B cell (primary cell): ENCODE data around the gene WBP4. TPM values are rescaled to one million over a fixed set of nuclear protein-coding genes. Genes with fewer than 3 reads are reported as not detected.
"Not testable (repeated sequence)": the region's sequence is repeated elsewhere in the genome, so short reads cannot be mapped to it uniquely, and the experiment has no call there.

Experiments used
- ATAC-seq: fragments of 200-7000 bp; cut with Tn5 transposase; one replicate; pipeline ENCODE4 v1.10.0; 2021; ENCODE audit warnings: low read depth, mild to moderate bottlenecking, moderate number of reproducible peaks, moderate library complexity
- CTCF ChIA-PET: fragments of 350-600 bp; sonication (Branson Sonifier 250); formaldehyde crosslinking; loops from one replicate; lab custom pipeline; 2021; ENCODE audit warnings: antibody characterized with exemption, inconsistent platforms; lab: Charles Lee
- POLR2A ChIA-PET: fragments of 350-600 bp; sonication (Branson Sonifier 250); formaldehyde crosslinking; loops from one replicate; lab custom pipeline; 2021; ENCODE audit warnings: antibody characterized with exemption; lab: Charles Lee
- DNase-seq: peaks from one replicate; pipeline ENCODE4 v3.0.0; 2013
- H2AFZ ChIP-seq: 2 replicates; pipeline ENCODE4 v1.6.1; 2012; ENCODE audit warnings: mild to moderate bottlenecking, low read depth, low read length; ENCODE audit not compliant: insufficient read depth, poor library complexity, severe bottlenecking
- H3K27ac ChIP-seq, 2 donors: 1 replicate in 1 of 2; 2 replicates in 1 of 2; pipeline ENCODE4 v1.5.1; 2012 to 2013; ENCODE audit warnings: low read length in 2 of 2, mild to moderate bottlenecking in 2 of 2, moderate library complexity in 1 of 2
- H3K27me3 ChIP-seq, 4 experiments: fragments of 200-600 bp in 1 of 4; sonication (generic) in 1 of 4; replicated peaks in 1 of 4; 1 replicate in 2 of 4; 2 replicates in 2 of 4; pipeline versions ENCODE4 v1.6.1 to v1.7.0; 2013 to 2016; ENCODE audit warnings: low read length in 3 of 4, mild to moderate bottlenecking in 2 of 4, mixed read lengths in 1 of 4, moderate library complexity in 1 of 4; ENCODE audit not compliant: insufficient read depth in 4 of 4, control insufficient read depth in 3 of 4; ENCODE audit errors: control extremely low read depth in 1 of 4
- H3K36me3 ChIP-seq, 2 experiments: replicated peaks in 1 of 2; 1 replicate in 1 of 2; 2 replicates in 1 of 2; pipeline versions ENCODE4 v1.6.1 to v1.7.1; 2013; ENCODE audit warnings: low read length in 1 of 2; ENCODE audit not compliant: insufficient read depth in 2 of 2, control insufficient read depth in 1 of 2; ENCODE audit errors: control extremely low read depth in 1 of 2, extremely low read depth in 1 of 2
- H3K4me1 ChIP-seq, 2 donors: fragments of 200-600 bp in 1 of 2; sonication (generic) in 1 of 2; 1 replicate in 1 of 2; 2 replicates in 1 of 2; pipeline versions ENCODE4 v1.5.1 to v1.6.1; 2013 to 2017; ENCODE audit warnings: low read length in 2 of 2; ENCODE audit not compliant: control insufficient read depth in 2 of 2, insufficient read depth in 2 of 2
- H3K4me2 ChIP-seq: replicated peaks from 2 replicates; pipeline ENCODE3; 2012; ENCODE audit warnings: mild to moderate bottlenecking, low read depth, low read length; ENCODE audit not compliant: poor library complexity, severe bottlenecking
- H3K4me3 ChIP-seq, 5 experiments: fragments of 200-600 bp in 1 of 5; sonication (generic) in 1 of 5; 1 replicate in 3 of 5; 2 replicates in 2 of 5; pipeline versions ENCODE4 v1.5.1 to v1.7.0; 2011 to 2016; ENCODE audit warnings: low read length in 4 of 5, mild to moderate bottlenecking in 4 of 5, low read depth in 2 of 5, control low read depth in 1 of 5, moderate library complexity in 1 of 5; ENCODE audit not compliant: insufficient read depth in 1 of 5; ENCODE audit errors: control extremely low read depth in 1 of 5, extremely low read depth in 1 of 5
- H3K79me2 ChIP-seq: fragments of 200-600 bp; sonication (generic); one replicate; pipeline ENCODE4 v1.6.0; 2016; ENCODE audit warnings: low read length; ENCODE audit not compliant: control insufficient read depth, insufficient read depth
- H3K9ac ChIP-seq: fragments of 200-600 bp; sonication (generic); 2 replicates; pipeline ENCODE4 v1.6.1; 2017; ENCODE audit warnings: mild to moderate bottlenecking, low read length, moderate library complexity
- H3K9me3 ChIP-seq, 3 donors: one replicate each; pipeline versions ENCODE4 v1.6.1 to v1.7.1; 2013; ENCODE audit warnings: low read length in 2 of 3; ENCODE audit not compliant: control insufficient read depth in 2 of 3, insufficient read depth in 1 of 3; ENCODE audit errors: control extremely low read depth in 1 of 3
- H4K20me1 ChIP-seq: 2 replicates; pipeline ENCODE4 v1.6.0; 2012; ENCODE audit warnings: mild to moderate bottlenecking, low read length; ENCODE audit not compliant: insufficient read depth, control insufficient read depth, poor library complexity, severe bottlenecking
- H3K27ac Mint-ChIP-seq: one replicate; pipeline ENCODE4 v1.8.0; 2021; ENCODE audit warnings: mixed read lengths
- H3K27me3 Mint-ChIP-seq: one replicate; pipeline ENCODE4 v1.8.0; 2021; ENCODE audit warnings: mixed read lengths
- H3K4me1 Mint-ChIP-seq: one replicate; pipeline ENCODE4 v1.8.0; 2021; ENCODE audit warnings: mixed read lengths
- H3K4me3 Mint-ChIP-seq: one replicate; pipeline ENCODE4 v1.8.0; 2021; ENCODE audit warnings: mixed read lengths
- H3K9me3 Mint-ChIP-seq: one replicate; pipeline ENCODE4 v1.8.0; 2022; ENCODE audit warnings: mixed read lengths; ENCODE audit not compliant: insufficient read depth
- EZH2 ChIP-seq: IDR thresholded peaks from 2 replicates; pipeline ENCODE4 v1.6.1; 2012; ENCODE audit warnings: borderline replicate concordance, low read depth, mild to moderate bottlenecking, moderate library complexity, low read length; ENCODE audit not compliant: insufficient read depth, poor library complexity, severe bottlenecking
- WGBS: methylation state at CpG from one replicate; pipeline ENCODE4 v1.1.5; 2013; ENCODE audit warnings: missing lambda C conversion rate; ENCODE audit not compliant: insufficient coverage; 5-methylcytosine and 5-hydroxymethylcytosine counted together
- intact Hi-C: fragments of 100-400 bp; cut with micrococcal nuclease; formaldehyde crosslinking; loops from one replicate; pipeline ENCODE4 v1.10.0; 2022
- polyA plus RNA-seq: library from polyadenylated mRNA; depleted of rRNA; stranded (reverse); fragments of >200 nt; gene quantifications from 2 replicates; pipeline ENCODE4 v1.2.3, GENCODE V29; 2012
- total RNA-seq, 2 donors: library from RNA; stranded (reverse); fragments of 120-200 nt in 1 of 2; gene quantifications; 1 replicate in 1 of 2; 2 replicates in 1 of 2; pipeline versions ENCODE4 v1.2.3 to v1.2.4, GENCODE V29; 2013 to 2022
- TF ChIP-seq, protein P1 (sequence below): fragments of 200-600 bp; IDR thresholded peaks from one replicate; pipeline ENCODE4 v1.8.0; 2022; ENCODE audit warnings: antibody characterized with exemption, mild to moderate bottlenecking

WBP4 gene
- total and polyA plus RNA-seq, 2 donors (not counting 1 experiment from before 2014, with no cell fraction given): 1.8 to 10.4 TPM

DNA sequence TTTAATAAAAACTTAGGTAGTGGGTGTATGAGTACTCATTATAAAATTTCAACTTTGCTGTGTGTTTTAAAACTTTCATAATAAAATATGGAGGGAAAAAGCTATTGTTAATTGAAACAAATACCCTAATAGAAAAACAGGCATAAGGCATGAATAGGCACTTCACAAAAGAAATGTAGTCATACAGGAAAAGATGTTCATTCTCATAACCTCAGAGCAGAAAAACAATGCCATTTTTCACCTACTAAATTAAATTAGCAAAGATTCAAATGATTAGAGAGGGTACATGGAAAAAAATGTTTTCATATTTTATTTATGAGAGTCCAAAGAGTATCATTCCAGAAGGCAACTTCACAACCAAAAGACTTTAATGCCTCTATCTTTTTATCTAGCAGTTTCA is 21.6 kb upstream of the WBP4 start:
- no peak for TF ChIP-seq EZH2
- TF ChIP-seq, protein P1, sequence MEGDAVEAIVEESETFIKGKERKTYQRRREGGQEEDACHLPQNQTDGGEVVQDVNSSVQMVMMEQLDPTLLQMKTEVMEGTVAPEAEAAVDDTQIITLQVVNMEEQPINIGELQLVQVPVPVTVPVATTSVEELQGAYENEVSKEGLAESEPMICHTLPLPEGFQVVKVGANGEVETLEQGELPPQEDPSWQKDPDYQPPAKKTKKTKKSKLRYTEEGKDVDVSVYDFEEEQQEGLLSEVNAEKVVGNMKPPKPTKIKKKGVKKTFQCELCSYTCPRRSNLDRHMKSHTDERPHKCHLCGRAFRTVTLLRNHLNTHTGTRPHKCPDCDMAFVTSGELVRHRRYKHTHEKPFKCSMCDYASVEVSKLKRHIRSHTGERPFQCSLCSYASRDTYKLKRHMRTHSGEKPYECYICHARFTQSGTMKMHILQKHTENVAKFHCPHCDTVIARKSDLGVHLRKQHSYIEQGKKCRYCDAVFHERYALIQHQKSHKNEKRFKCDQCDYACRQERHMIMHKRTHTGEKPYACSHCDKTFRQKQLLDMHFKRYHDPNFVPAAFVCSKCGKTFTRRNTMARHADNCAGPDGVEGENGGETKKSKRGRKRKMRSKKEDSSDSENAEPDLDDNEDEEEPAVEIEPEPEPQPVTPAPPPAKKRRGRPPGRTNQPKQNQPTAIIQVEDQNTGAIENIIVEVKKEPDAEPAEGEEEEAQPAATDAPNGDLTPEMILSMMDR: no peak
- ATAC-seq (no peak), DNase-seq (no peak)
- H3K27ac Mint-ChIP-seq: no peak overlapping the region
- no peaks in the 10 kb centered on the region for H3K36me3 ChIP-seq
- intact Hi-C loops: no loop called here
- no peak overlapping the region for H3K4me2 ChIP-seq
- peaks cover 18% of the 10 kb centered on the region for H3K4me1 Mint-ChIP-seq
- H2AFZ ChIP-seq: no peak overlapping the region
- no peaks in the 10 kb centered on the region for H3K27me3 ChIP-seq
- ChIA-PET CTCF (no interaction called here), POLR2A (no interaction called here)
- H3K9me3 Mint-ChIP-seq: no peaks in the 10 kb centered on the region
- H3K4me3 Mint-ChIP-seq: no peak overlapping the region
- H3K4me3 ChIP-seq: no peak overlapping the region
- no peak overlapping the region for H3K27ac ChIP-seq
- no peaks in the 10 kb centered on the region for H3K9me3 ChIP-seq
- no peak overlapping the region for H3K9ac ChIP-seq
- peaks cover 44% of the 10 kb centered on the region for H3K79me2 ChIP-seq
- peaks cover 4 to 6% of the 10 kb centered on the region in 2 donors for H3K4me1 ChIP-seq
- H3K27me3 Mint-ChIP-seq: no peaks in the 10 kb centered on the region
- H4K20me1 ChIP-seq: no peaks in the 10 kb centered on the region

GRCh38 chr13:41040584-41041334 is 20.6 kb upstream of the WBP4 start:
- CTCF ChIA-PET: interaction anchor here (0.9 kb wide), 1 partner anchor 13 kb away, joined by 4 read pairs; no protein-coding TSS in a partner anchor
- TF ChIP-seq, protein P1: no peak
- TF ChIP-seq EZH2: no peak

GRCh38 chr13:41042419-41042818 is 18.9 kb upstream of the WBP4 start:
- H4K20me1 ChIP-seq, H3K4me3 ChIP-seq, H3K9ac ChIP-seq, H3K4me1 ChIP-seq, H3K4me2 ChIP-seq, H3K27ac Mint-ChIP-seq, DNase-seq, H3K27me3 Mint-ChIP-seq, H3K27me3 ChIP-seq, H3K27ac ChIP-seq, ATAC-seq, H3K9me3 ChIP-seq, H3K36me3 ChIP-seq, H3K4me3 Mint-ChIP-seq, intact Hi-C loops, POLR2A ChIA-PET, H3K9me3 Mint-ChIP-seq, H2AFZ ChIP-seq: not testable (repeated sequence)
- H3K4me1 Mint-ChIP-seq: peaks cover 13% of the 10 kb centered on the region
- WGBS: no CpG with 5 or more reads among the region's 4 CpGs
- peaks cover 22% of the 10 kb centered on the region for H3K79me2 ChIP-seq
- CTCF ChIA-PET: interaction anchor here (1.0 kb wide), 1 partner anchor 68 kb away, joined by 3 read pairs; no protein-coding TSS in a partner anchor

More at GRCh38 chr13:41040584-41041334, 20.6 kb upstream of the WBP4 start:
- Histone ChIP-seq H3K4me1 (no peaks in the 10 kb centered on the region), H3K79me2 (peaks cover 34% of the 10 kb centered on the region), H3K4me2 (no peak overlapping the region), H3K9ac (no peak overlapping the region), H3K4me3 (no peak overlapping the region), H3K27me3 (no peaks in the 10 kb centered on the region), H2AFZ (no peak overlapping the region), H4K20me1 (no peaks in the 10 kb centered on the region), H3K9me3 (no peaks in the 10 kb centered on the region), H3K36me3 (no peaks in the 10 kb centered on the region), H3K27ac (no peak overlapping the region)
- DNase-seq (no peak), ATAC-seq (no peak)
- Mint-ChIP-seq H3K4me1 (peaks cover 13% of the 10 kb centered on the region), H3K27me3 (no peaks in the 10 kb centered on the region), H3K9me3 (no peaks in the 10 kb centered on the region), H3K27ac (no peak overlapping the region), H3K4me3 (no peak overlapping the region)
- 100% methylated on average over 6 of the region's 9 CpGs for WGBS
- intact Hi-C loops: no loop called here
- POLR2A ChIA-PET: no interaction called here
